Inferior parietal cortex (tissue), 1 donor: Measurements from ENCODE around the gene PACS2.
"Not testable (repeated sequence)": the region's sequence is repeated elsewhere in the genome, so short reads cannot be mapped to it uniquely, and the experiment has no call there.

Experiments
- DNase-seq: peaks from one replicate; pipeline ENCODE4 v3.0.0-alpha.2; 2016; ENCODE audit errors: extremely low spot score

Gene PACS2

DNA sequence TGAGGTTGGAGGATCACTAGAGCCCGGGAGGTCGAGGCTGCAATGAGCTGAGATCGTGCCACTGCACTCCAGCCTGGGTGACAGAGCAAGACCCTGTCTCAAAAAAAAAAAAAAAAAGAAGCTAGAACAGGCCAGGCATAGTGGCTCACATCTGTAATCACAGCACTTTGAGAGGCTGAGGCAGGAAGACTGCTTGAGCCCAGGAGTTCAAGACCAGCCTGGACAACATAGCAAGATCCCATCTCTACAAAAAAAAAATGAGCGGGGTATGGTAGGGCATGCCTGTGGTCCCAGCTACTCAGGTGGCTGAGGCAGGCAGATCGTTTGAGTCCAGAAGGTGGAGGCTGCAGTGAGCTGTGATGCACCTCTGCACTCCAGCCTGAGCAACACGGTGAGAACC, 25.6 kb upstream of the PACS2 start:
- DNase-seq = not testable (repeated sequence)

DNA sequence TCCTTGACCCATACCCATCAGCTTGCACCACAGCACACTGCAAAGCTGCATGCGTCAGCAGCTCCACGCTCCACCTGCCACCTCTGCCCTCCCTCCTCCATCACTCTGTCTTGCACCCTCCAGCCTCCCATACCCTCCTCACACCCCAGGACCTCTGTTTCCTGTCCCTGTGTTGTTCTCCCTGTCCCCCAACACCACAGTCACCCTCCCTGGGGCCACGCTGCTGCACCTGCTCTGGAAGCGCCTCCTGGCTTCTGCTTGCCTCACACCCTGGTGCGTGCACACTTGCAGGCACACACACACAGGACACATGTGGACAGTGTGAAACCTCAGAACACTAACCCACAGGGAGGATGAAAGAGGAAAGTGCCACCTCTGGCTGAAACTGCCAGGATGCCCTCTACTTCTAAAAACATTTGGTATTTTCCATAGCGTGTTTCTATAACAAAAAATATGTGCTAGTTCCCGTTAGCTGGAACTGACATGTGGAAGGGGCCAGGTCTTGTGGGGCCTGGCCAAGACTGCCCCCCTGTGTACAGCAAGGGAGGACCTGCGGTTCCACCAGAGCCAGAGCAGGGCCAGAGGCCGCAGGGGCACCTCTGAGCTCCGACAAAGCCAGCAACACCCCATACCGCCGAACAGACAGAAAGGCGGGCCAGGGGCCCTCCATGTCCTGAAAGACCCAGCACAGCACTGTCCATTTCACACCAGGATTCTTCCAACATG, 23.8 kb upstream of the PACS2 start:
- DNase-seq = no peak

DNA sequence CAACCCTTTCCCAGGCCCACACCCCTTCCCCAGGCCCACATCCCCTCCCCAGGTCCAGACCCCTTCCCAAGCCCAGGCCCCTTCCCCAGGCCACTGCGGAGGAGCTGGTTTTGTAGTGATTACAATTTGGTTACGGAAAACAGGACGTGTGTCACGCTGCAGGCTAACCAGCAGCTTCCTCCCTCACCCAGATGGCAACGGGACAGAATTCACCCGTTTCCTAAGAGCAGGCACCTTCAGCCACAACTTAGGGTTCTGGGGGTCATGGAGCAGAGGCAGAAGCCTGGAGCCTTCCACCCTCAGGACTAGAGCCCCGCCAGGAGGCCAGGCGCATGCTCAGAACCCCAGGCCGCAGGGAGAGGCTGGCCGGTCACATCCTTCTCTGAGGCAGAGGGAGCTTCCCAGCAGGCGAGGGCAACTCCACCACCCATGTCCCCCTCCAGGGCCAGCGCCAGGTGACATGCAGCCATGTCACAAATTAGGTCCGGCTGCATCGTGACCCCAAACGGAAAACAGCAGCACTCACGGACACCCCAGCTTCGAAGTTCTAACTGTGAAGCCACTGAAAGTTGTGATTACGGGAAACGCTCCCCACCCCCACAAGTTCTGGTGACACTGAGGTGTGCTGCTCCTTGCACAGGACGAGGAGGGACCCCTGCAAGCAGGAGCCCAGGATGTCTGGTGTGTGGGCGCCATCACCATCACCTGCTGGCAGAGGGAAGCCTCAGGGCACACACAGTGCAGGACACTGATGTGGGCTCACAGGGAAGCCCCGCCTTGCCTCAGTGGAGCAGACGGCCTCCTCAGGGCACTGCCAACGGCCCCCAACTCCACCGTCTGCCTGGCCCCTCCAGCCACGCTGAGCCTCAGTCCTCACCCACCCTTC, 21.5 kb upstream of the PACS2 start:
- DNase-seq = no peak

DNA sequence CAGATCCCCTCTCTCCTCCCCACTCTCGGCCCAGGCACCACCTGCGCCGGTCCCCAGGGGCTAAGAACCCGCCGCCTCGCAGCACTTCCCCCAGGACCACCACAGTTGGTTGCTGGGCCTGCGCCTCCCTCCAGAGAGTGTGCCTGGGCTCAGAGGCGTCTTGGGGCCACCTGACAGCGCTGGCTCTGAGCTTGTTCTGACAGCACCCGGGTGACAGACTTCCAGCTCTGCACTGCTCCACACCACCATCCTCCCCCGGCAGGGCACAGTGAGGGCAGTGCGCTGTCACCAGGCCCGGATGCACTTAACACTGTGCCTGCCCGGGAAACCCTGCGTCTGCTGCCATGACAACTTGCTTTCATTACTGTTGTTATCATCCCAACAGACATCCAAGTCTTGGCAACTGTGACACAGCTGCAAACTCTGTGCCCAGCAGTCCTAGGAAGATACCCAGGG, 20.4 kb upstream of the PACS2 start:
- no peak for DNase-seq

DNA sequence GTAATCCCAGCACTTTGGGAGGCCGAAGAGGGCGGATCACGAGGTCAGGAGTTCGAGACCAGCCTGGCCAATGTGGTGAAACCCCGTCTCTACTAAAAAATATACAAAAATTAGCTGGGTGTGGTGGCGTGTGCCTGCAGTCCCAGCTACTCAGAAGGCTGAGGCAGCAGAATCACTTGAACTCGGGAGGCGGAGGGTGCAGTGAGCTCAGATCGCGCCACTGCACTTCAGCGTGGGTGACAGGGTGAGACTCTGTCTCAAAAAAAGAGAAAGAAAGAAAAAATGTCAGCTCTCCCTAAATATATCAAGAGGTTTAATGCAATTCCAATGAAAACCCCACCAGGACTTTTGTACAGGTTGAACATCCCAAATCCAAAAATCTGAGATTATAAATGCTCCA, 17.2 kb upstream of the PACS2 start:
- DNase-seq = not testable (repeated sequence)

DNA sequence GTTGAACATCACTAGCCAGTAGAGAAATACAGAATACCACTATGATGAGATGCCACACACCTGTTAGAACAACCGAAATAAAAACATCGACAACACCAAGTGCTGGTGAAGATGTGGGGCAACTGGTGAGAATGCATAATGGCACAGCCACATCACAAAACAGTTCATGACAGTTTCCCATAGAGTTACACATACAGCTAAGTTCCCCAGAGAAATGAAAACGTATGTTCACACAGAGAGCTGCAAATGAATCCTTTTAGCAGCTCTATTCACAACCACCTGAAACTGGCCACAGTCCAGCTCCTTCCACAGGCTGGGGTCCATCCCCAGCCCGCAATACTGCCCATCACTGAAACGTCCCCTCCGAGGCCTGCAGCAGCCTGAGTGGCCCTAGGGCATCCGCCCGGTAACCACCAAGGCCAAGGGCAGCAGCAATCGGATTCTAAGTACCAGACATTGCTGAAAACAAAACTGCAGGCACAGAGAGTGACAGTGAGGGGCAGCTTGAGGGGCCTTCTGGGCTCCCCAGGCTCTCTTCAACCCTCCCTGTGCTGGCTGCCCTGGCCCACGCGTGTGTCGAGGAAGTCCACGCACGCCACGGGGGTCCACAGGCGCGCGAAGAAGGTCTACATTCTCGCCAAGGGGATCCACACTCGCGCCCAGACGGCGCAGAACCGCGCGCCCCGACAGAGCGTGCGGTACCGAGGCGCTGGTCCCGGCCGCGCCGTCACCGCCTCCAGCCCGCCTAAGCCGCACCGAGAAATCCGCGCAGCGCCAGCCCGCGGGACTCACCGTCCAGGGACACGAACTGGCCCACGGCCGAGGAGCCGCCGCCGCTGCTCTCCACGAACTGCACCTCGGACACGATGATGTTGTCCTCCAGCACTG, 14.7 kb upstream of the PACS2 start:
- DNase-seq = no peak

DNA sequence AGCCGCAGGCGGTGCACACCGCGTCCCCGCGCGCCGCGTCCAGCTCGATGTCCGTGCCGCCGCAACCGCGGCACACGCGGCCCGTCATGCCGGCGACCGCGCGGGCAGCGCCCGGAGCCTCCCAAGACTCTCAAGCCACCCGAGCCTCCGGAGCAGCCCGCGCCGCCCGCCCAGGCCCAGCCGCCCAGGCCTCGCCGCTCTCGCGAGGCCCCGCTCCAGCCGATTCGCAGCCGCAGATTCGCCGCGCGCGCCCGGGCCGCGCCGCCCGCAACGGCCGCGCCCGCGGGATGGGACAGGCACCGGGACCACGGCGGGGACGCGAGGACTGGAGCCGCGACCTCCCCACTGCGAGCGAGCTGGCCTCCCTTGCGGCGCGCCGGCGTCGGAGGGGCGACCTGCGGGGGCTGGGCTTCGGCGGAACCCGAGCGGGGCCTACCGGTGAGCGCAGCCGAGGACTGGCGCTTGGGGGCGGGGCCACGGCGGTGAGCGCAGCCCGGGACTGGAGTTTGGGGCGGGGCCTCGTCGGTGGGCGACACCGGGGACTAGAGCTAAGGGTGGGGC, 13.9 kb upstream of the PACS2 start, which contains the start of gene BRF1:
TSS of gene BRF1 (minus strand) at position 460 of the 561 bp plus-strand sequence. CDS start at position 88, 372 bp downstream.
- DNase-seq = no peak

DNA sequence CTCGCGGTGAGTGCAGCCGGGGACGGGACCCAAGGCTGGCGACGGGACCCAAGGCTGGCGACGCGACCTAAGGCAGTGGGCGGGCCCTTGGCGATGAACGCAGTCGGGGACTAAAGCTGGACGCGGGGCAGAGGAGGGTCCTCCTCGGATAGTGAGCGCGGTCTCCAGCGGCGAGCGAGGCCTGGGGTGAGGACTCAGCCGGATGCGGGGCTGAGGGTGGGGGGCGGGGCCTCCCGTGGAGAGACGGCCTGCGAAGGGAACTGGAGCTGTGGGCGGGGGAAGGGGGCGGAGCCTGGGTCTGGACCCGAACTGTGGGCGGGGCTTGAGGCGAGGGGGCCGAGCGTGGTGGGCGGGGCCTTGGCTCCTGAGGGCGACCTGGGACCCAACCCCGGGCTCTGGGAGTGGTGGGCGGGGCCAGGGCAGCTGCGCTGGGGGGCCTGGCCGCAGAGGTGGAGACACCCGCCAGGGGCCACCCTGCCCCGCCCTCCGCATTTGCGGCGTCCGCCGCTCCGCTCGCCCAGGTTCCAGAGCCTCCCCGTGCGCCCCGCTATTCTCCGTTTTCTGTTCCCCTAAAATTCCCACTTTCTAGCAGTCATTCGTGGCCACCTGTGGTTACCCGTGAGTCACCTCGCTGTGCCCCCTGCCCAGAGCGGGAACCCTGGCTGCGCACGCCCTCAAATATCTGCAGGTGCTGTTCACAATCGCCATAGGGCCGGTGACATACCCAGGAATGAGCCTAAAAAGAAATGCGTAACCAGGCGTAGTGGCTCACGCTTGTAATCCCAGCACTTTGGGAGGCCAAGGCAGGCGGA, 13.2 kb upstream of the PACS2 start:
- peak; percentile 83 for DNase-seq

DNA sequence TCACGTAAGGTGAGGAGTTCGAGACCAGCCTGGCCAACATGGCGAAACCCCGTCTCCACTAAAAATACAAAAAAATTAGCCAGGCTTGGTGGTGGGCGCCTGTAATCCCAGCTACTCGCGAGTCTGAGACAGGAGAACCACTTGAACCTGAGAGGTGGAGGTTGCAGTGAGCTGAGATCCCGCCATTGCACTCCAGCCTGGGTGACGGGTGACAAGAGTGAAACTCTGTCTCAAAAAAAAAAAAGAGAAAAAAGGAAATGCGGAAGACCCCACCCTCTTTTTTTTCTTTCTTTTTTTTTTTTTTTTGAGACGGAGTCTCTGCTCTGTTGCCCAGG, 12.7 kb upstream of the PACS2 start:
- DNase-seq = not testable (repeated sequence)

DNA sequence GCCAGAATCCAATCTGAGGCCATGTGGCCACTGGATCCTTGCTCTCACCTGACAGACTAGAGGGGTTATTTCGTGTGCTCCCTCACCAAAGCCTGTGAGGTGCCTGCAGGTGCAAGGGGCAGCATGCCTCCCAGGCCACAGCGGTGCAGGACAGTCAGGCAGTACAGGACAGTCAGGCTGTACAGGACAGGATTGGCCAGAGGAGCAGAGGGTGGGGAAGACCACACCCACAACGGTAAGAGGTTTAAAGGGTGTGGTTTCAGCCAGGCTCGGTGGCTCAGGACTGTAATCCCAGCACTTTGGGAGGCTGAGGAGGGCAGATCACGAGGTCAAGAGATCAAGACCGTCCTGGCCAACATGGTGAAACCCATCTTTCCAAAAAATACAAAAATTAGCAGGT, 10.6 kb upstream of the PACS2 start:
- no peak for DNase-seq

DNA sequence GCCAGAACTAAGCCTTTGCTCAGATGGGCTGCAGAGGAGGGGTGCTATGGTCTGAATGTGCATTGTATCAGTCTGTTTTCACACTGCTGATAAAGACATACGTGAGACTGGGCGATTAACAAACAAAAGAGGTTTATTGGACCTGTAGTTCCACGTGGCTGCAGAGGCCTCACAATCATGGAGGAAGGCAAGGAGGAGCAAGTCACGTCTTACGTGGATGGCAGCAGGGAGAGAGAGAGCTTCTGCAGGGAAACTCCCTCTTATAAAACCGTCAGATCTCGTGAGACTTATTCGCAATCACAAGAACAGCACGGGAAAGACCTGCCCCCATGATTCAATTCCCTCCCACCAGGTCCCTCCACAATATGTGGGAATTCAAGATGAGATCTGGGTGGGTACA, 10.0 kb upstream of the PACS2 start:
- DNase-seq = no peak

DNA sequence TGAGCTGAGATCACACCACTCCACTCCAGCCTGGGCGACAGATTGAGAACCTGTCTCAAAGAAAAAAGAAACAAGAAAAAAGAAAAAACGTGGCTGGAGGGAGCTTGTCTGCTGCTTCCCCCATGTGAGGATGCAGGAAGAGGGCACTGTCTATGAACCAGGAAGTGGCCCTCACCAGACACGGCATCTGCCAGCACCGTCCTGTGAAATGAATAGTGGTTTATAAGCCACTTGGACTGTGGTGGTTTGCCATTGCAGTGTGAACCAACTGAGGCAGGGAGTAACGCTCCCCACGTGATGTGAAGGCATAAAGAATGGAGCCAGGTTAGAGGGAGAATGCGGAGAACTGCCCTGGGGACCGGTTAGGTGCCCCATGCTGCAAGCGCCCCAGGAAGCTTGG, 9.2 kb upstream of the PACS2 start:
- no peak for DNase-seq

DNA sequence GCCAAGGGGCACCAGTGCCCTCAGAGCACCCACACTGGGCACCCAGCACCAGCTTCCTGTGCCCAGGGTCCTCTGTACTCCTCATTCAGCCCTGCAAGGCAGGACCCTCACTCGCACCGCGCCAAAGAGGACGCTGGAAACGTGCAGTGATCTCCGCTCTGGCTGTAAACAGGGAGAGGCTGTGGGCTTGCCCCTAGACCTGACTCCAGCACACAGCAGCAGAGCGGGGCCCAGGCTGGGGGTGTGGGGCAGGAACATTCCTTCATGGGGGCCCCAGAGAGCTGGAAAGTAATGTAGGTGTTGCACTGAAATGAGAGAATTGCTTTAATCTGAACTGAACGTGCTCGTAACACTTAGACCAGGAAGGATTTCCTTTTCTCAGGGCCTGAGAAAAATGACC, 8.8 kb upstream of the PACS2 start:
- DNase-seq = no peak

DNA sequence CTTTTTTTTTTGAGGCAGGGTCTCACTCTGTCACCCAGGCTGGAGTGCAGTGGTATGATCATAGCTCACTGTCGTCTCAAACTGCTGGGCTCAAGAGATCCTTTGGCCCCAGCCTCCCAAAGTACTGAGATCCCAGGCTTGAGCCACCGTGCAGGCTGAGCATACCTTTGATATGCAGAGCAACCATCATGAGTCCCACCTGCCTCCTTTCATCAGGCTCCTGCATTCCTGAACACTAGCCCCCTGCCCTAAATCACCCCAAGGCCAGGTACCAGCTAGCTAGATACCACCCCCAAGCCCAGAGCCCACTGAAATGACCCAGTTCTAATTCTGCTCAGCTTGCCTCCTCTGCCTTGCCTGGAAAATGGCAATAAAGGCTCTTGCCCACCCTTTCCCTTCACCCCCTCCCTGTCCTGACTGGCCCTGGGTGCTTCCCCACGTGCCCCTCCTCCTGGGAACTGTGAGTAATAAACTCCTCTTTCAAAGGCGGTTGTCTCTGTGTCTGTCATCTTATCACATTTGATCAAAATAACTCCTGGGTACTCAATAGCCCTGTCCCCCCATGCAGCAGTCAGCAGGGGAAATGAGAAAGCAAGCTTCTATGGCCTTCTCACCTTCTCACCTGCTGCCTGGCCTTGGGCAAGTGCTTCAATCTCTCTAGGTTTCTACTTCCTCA, 7.4 kb upstream of the PACS2 start:
- no peak for DNase-seq

DNA sequence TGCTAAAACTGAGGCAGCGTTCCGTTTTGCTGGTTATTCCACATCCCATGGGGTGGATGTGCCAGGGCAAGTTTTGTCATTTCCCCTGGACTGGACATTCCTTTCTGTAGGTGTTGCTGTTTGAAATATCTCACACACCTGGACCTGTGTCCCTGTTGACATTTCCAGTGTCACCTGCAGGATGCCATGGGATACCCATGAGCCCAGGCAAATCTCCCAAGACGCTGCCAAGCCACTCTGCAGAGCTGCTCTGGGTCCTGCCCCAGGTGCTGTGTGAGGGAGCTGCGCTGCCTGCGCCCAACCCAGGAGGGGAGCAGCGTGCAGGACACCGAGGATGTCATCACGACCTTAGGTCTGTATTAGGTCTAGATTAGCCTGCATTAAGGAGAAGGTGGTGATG, 5.2 kb upstream of the PACS2 start:
- no peak for DNase-seq

DNA sequence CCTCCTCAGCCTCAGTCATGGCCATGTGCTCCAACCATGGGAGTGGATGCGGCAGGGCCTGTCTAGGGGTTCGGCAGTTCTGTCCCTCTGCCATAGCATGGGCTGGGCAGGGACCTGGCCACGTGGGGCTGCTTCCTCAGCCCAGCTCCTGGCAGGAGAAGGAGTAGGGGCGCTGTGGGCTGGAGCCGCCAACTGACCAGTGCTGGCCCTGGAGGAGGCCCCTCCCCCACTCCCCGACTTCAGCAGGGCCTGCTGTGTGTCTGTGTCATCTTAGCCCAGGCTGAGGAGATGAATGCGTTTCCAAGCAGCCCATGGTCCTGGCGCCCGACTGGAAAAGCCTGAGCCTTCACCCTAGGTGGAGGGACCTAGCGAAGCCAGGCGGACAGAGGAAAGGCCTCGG, 2.7 kb upstream of the PACS2 start:
- DNase-seq = no peak

DNA sequence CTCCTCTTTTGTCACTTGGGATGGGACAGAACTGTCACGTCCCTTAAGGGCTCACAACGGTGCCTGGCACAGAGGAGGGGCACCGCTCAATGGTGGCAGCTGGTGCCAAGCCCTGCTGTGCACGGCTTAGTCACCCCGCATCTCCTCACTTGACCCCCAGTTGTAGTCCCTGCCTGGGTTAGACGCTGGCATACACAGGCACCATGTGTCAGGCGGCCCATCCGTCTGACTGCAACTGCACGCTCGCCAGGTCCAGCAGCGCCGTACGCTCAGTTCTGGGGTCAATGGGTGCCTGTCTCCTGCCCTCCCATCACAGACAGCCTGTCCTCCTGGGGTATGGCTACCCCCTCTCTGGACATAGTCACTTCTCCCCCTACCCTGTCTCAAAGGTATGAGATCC, 1.6 kb upstream of the PACS2 start:
- peak; percentile 40 for DNase-seq

DNA sequence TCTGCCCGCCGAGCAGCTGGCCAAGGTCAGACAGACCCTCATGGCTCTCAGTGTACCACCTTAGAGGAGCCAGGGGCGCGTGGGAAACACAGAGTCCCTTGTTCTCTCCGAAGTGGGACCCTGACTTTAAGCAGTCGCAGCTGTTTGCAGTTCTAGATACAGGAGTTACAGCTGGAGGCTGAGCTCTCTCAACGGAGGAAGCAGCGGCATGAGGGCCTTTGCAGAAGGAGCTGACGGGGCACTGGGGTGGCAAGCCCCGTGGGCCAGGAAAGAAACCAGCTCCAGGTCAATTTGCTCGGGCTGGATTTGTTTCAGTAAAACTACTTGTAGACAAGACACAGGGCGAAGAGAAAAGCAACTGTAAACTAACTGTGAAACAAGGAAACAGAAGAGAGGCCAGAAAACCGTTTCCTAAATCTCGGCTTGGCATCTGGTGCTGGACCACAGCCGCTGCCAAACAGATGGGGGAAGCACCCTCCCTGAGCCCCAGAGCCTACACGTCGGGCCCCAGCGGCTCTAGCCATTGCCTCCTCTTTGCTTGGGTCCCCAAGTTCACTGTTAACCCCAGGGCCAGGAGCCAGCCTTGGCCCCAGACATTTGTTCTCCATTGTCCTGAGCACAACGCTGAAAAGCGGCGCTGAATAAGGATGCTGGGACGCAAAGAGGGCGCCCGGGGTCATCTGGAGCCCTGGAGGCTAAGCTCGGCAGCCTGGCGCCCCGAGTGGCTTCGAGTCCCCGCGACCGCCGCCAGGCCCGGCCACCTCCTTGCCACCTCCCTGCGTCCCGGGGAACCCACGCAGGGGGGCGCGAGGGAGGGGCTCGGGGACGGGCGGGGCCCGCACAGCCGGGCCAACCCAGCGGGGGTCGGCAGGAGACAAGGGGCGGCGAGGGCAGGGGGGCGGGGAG, 914 bp upstream of the PACS2 start:
- DNase-seq = peak; percentile 39

DNA sequence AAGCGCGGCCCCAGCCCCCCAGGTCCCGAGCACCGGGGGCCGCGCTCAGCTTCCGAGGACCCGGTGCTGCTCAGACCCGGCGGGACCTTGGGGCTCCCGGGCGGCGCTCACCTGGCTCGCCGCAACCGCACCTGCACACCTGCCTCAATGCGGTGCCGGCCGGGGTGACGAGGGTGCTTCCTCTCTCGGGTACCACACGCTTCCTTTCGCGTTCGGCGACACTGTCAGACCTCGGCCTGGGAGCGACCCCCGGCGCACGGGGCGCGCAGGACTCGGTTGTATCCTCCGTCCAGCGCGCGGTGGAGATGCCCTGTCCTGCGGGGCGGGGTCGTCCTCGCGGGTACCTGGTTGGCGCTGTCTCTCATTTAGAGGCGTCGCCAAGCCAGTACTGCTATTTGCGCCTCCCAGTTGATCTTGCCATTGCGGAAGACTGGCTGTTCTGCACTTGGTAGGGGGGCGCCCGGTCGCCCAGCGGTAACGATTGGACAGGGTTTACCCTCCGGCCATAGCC, 718 bp downstream of the PACS2 start:
- no peak for DNase-seq
